G401 (cell line): Measurements from ENCODE around the gene ACP2. TPM values are rescaled to one million over a fixed set of nuclear protein-coding genes. Genes with fewer than 3 reads are reported as not detected.

Experiments
- DNase-seq: peaks from one replicate; pipeline ENCODE4 v3.0.0-alpha.2; 2015; ENCODE audit warnings: low spot score
- in situ Hi-C: cut with HindIII; loops from 2 replicates; pipeline ENCODE4 v1.10.0; 2016; ENCODE audit warnings: low sequenced_read_pairs, mixed read lengths
- total RNA-seq: library from RNA; depleted of rRNA; stranded (reverse); fragments of >200 nt; shearing (Covaris generic); gene quantifications from 2 replicates; pipeline ENCODE4 v1.2.3, GENCODE V29; 2014; rRNA removed

The ACP2 gene, protein sequence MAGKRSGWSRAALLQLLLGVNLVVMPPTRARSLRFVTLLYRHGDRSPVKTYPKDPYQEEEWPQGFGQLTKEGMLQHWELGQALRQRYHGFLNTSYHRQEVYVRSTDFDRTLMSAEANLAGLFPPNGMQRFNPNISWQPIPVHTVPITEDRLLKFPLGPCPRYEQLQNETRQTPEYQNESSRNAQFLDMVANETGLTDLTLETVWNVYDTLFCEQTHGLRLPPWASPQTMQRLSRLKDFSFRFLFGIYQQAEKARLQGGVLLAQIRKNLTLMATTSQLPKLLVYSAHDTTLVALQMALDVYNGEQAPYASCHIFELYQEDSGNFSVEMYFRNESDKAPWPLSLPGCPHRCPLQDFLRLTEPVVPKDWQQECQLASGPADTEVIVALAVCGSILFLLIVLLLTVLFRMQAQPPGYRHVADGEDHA
- total RNA-seq: 27.8 and 41.4 TPM in 2 replicates

DNA sequence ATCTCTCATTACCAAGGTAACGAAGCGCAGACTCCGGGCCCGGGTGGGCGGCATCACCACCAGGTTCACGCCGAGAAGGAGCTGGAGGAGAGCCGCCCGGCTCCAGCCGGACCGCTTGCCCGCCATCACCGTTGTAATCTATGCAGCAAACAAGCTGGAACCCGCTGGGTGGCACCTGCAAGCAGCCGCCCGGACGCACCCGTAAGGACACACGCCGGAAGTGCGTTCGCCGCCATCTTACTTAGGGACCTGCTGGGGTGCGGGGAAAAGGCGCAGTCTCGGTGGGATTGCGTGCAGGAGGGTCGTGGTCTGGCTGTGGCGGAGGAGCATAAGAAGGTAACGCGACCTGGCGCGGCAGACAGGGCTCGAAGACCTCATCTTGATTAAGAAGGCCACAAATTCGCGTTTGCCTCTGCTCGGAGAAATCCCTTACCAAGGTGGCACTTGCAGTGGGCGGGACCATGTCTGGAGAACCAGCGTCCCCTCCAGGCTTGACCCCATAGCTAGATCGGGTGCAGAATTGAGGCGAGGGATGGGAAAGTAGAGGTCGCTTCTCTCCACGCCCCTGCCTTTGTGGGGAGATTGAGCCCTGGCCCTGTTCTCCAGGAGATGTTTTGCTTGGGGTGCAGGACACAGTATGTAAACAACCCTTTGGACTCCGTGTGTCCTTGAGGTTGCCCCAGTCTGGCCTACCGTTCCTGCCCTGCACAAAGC lies at the start of gene ACP2:
TSS of gene ACP2 (minus strand) at position 151 of the 714 bp plus-strand sequence. CDS start at position 126, 25 bp downstream.
- DNase-seq: peak; percentile 91
- in situ Hi-C loops: no loop called here

DNA sequence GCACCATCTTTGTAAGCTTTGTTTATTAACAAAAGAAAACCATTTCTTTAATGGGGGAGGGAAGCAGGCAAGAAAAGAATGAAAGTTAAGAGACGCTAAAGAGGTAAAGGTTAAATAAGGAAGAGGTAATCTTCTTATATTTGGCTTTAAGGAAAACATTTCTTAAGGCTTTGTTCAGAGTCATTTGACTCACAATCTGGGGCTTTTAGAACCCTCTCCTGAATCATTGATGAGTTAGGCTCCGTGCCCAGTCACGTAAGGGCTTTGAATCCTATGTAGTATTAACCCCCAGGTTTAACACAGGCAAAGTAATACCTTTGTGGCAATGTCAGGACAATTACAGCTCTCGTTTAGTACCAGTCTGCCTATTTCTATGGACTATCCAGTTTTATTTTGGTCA lies 47.4 kb upstream of the ACP2 start:
- DNase-seq: no peak
- in situ Hi-C loops: no loop called here

DNA sequence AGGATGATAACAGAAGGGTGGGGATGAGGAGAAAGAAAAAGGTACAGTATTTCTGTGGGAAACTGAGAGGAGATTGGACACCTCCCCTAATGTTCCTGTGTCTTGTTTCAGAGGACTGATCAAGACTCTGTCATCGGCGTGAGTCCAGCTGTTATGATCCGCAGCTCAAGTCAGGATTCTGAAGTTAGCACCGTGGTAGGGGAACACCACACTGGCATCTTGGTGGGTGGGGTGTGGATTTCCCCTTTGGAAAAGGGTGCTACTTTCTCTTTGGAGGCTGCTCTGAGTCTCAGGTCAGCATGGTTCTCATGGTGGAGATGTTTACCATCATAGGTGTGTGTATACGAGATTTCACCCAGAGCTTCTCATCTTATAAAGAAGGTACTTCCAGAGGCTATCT lies 46.8 kb upstream of the ACP2 start:
- DNase-seq: no peak
- in situ Hi-C loops: no loop called here

DNA sequence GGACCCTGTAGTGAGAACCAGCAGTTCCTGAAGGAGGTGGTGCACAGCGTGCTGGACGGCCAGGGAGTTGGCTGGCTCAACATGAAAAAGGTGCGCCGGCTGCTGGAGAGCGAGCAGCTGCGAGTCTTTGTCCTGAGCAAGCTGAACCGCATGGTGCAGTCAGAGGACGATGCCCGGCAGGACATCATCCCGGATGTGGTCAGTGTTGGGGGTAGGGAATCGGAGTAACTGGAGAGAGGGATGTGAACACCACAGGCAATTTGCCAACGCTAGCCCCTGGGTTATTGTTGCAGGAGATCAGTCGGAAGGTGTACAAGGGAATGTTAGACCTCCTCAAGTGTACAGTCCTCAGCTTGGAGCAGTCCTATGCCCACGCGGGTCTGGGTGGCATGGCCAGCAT lies 41.2 kb upstream of the ACP2 start:
- in situ Hi-C loops: no loop called here
- no peak for DNase-seq

DNA sequence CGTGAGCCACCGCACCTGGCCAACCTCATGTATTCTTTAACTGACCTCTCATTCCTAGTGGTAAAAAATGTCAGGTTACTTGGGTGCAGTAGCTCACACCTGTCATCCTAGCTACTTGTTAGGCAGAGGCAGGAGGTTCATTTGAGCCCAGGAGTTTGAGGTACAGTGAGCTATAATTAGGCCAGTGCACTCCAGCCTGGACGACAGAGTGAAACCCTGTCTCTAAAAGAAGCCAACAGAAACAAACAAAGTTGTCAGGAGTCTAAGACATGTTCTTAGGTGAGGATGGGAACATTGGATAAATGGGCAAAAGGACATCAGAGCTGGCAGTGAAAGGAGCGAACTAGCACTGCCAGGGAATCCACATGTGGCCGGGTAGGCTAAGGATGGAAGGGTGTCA lies 39.5 kb upstream of the ACP2 start:
- in situ Hi-C loops: no loop called here
- no peak for DNase-seq

DNA sequence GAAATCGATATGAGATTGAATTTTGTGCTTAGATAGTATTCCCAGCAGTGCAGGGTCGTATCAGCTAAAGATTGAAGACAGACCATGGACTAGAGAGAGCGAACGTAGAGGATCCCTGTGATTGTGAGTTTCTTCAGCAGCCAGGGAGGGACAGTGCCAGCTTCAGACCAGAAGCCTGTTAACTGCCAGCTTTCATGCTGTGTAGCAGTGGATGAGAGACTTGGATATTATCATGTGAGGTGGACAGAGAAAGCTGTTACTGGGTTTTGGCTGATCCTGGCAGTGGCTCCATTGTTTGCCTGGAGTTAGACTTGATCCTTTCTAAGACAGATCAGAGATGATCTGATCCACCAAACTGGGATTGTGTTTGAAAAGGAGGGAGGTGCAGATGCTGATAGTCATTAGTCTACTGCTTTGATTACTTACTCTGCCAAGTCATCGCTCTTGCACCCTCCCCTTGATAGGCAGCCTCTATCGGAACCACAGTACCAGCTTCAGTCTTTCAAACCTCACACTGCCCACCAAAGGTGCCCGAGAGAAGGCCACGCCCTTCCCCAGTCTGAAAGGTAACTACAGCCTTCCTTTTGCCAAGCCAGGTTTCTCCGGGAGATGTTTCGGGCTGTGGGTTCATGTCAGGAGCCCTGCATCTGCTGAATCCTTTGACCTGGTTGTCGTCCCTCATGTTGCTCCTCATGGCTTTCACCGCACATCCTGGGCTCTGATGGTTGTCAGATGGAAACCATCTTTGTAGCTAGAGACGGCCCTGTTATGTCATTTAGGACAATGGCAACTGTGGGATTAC lies 37.6 kb upstream of the ACP2 start:
- in situ Hi-C loops: no loop called here
- DNase-seq: peak; percentile 77

DNA sequence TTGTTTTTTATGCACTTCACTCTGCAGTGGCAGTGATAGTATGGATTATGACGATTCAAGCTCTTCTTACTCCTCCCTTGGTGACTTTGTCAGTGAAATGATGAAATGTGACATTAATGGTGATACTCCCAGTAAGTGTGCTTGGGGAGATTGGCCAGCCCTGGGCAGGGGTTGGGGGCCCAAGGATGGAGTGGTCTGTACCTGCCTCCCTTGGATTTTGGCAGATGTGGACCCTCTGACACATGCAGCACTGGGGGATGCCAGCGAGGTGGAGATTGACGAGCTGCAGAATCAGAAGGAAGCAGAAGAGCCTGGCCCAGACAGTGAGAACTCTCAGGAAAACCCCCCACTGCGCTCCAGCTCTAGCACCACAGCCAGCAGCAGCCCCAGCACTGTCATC lies 35.5 kb upstream of the ACP2 start:
- in situ Hi-C loops: no loop called here
- no peak for DNase-seq

DNA sequence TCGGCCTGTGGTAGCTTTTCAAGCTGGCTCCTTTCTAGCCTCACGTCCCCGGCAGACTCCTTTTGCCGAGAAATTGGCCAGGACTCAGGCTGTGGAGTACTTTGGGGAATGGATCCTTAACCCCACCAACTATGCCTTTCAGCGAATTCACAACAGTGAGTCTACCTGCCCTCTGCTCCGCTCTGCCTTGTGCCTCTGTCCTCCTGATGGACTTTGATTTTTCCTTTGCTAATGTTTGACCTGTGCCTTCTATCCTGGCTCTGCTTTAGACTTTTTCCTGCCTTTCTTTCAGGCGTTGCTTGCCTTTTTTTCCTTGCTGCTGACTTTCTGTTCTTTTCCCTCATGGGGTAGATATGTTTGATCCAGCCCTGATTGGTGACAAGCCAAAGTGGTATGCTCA lies 33.8 kb upstream of the ACP2 start:
- in situ Hi-C loops: no loop called here
- DNase-seq: no peak

DNA sequence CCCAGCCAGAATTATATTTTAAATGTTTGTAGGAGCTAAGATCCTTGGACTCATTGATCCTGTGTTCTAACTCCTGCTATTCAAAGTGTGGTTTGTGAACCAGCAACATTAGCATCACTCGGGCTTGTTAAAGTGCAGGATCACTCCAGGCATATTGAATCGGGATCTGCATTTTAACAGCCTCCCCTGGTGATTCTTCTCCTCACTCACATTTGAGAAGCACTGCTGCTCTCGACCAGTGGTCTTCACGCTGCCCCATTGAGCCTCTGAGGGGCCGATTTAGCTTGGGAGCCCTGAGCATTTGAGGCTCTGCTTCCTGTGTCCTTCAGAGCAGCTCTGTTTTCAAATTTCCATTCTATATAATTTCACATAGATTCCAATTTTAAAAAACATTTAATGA lies 32.2 kb upstream of the ACP2 start:
- in situ Hi-C loops: no loop called here
- DNase-seq: no peak

DNA sequence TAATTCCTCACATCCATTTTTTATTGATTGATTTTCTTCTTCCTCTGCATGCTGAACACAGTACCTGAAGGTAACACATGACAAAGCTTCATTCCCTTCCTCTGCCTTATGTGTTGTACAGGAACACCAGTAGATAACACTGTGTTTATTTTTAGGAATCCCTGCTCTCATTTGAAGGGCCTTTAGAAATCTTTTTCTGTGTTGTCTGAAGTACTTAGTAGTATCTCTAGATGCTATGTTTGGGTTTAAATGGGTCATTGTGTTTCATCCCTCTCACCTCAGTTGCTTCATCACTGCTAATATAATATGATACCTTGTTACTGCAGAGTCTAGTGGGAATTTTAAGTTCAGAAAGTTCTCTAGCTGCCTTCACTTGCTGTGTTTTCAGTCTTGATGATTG lies 31.5 kb upstream of the ACP2 start:
- in situ Hi-C loops: no loop called here
- DNase-seq: no peak

DNA sequence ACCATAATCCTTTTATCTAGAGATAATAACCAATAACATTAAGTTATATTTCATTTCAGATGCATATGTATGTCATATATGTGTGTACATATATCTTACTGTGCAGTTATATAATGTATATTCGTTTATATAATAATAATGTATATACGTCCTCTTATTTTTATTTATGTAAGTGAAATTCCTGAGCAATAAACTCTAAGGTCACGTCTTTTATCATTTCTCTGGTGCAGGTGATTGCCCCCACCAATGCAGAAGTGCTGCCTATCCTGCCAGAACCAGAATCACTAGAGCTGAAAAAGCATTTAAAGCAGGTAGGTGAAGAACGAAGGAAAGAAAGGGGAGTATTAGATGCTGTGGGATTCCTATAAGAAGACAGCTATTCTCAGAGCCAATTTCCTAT lies 30.2 kb upstream of the ACP2 start:
- in situ Hi-C loops: no loop called here
- no peak for DNase-seq

DNA sequence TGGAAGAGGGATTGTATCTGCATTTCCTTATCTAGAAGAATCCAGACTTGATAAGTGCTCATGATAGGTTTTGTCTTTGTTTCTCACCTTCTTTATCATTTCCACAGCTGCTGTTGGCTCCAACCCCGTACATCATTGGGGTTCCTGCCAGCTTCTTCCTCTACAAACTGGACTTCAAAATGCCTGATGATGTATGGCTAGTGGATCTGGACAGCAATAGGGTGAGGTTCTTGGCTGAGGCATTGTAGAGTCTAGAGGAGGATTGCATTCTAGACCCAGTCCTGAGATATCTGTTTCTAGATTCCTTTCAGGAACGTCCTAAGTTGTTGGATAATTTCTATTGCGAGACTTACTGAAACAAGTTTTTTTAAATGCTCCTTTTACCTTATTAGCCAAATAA lies 29.4 kb upstream of the ACP2 start:
- no peak for DNase-seq
- in situ Hi-C loops: no loop called here

DNA sequence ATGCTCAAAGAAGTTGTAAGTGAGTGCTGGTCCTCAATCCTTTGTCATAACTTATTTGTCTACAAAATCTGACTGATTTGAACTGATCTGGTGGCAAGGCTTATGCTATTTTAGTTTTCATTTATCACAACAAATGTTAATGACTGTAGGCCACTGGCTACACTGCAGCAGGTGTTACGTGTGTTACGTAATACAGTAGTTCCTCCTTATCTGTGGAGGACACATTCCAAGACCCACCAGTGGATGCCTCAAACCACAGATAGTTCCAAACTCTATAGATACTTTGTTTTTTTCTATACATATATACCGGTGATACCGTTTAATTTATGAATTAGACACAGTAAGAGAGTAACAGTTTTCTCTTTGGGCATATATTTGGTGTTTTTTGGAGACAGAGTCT lies 28.3 kb upstream of the ACP2 start:
- no peak for DNase-seq
- in situ Hi-C loops: no loop called here

DNA sequence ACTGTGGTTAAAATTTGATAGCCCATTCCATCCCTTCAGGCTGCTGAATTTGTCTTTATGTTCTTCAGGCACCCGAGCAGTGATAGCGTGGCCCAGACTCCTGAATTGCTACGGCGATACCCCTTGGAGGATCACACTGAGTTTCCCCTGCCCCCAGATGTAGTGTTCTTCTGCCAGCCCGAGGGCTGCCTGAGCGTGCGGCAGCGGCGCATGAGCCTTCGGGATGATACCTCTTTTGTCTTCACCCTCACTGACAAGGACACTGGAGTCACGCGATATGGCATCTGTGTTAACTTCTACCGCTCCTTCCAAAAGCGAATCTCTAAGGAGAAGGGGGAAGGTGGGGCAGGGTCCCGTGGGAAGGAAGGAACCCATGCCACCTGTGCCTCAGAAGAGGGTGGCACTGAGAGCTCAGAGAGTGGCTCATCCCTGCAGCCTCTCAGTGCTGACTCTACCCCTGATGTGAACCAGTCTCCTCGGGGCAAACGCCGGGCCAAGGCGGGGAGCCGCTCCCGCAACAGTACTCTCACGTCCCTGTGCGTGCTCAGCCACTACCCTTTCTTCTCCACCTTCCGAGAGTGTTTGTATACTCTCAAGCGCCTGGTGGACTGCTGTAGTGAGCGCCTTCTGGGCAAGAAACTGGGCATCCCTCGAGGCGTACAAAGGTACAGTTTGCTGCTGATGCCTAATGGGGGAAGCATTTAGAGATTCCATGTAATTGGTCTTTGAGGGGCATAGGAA lies 26.1 kb upstream of the ACP2 start:
- in situ Hi-C loops: no loop called here
- no peak for DNase-seq

DNA sequence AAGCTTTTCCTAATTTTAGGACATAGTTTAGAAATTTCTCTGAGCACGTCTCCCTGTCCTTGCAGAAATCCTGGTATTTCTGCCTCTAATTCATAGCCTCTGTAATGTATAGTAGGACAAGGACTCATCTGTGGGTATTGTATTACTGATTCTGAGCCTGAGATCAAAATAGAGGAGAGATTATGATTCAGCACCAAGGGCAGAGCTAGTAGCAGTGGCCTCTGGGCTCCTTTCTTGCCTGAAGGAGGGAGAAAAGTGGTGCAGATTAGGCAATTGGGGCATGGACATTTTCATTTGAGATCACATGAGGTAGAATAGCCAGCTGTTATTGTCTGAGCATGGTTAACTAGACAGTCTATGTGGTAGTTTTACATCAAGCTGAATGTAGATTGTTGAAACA lies 24.1 kb upstream of the ACP2 start:
- in situ Hi-C loops: no loop called here
- no peak for DNase-seq

DNA sequence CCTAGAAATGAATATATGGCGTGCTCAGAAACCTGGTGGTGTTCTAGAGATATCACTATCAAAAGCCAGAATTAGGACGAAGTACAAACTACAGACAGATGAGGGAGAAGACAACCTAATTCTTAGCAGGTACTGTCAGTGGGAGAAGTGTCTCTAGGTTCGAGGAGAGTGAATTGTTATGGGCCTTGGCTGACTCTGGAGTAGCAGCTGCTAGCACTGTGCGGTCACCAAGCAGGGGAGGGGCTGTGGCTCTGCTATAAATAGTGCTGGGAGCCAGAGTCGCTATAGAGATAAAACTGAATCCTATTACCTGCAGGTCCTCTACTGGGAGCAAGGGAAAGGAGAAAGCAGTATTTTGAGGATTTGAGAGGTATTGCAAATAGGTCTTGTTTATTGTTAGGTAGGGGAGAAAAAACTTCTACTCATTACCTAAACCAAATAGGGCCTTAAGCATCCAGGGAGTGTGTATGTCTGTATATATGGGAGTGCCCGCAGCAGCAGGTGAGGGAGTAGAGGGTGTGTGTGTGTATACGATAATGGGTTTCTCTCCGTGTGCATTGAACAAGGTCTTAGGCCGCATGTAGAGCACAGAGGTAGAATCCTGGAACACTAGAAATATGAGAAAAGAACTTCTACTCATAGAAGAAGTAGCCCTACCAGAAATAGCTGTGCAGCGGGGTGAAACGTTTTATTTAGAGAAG lies 23.5 kb upstream of the ACP2 start:
- in situ Hi-C loops: no loop called here
- DNase-seq: peak; percentile 93

DNA sequence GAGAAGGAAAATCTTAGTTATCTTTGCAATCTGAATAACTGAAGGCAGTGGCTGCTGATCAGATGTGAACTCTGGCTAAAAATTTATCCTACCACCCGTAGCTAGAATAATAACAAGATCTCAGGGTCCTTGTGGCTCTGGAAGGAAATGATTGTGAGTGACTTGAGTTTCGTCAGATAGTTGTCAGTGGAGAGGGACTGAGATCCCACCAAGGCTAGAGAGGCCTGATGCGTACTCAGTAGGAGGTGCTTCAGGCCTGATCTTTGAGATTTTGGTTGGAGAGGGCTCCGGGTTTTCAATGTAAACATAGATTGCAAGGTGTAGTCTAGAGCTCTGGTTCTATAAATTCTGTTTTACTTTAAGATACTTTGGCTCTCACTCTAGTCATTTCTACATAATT lies 22.7 kb upstream of the ACP2 start:
- in situ Hi-C loops: no loop called here
- peak; percentile 20 for DNase-seq

DNA sequence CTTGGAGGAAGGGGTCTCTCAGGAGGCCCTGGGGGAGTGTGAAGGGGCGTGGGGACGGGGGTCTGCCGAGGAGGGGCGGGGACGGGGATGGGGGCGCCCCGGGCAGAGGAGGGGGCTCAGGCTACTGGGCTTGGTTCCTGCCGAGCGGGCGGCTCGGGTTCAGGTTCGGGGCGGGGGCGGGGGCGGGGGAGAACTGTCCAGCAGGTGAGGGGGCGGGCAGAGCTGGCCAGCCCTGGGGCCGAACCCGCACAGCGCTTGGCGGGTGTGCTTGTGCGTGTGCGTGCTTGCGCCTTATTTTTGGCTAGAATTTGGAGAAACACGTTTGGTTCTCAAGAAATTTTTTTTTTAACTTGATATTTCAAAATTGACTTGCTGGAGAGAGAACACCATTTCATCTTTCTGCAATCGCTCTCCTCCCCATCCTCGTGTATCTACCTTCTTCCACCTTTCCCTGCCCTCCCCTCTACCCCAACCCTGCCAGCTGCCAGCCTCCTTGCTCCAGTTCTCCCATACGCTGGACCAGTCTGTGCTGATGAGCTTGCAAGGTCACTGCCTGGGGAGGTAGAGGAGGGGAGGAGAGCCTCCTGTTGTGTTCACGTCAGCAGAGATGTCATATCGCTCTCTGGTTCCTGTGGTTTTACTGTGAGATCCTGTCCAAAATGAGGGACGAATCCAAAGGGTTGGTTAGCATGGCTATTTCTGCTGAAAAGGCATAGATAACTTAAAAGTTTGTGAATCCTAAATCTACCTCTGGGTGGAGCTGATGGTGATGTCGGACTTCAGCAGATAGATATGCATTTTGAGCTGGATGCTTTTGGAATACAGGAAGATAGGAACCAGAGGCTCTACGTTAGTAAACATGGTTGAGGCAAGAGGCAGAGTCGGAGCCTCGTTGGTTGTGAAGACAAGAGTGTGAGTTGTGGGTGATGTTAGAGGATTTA lies 22.0 kb upstream of the ACP2 start:
- in situ Hi-C loops: no loop called here
- DNase-seq: peak; percentile 86
